B cell (primary cell): ENCODE data around the gene GUCA2B.

ENCODE experiments used
- CTCF ChIP-seq: fragments of 200-600 bp; IDR thresholded peaks from one replicate; pipeline ENCODE4 v1.8.0; 2022; ENCODE audit warnings: antibody characterized with exemption, mild to moderate bottlenecking
- EZH2 ChIP-seq: IDR thresholded peaks from 2 replicates; pipeline ENCODE4 v1.6.1; 2012; ENCODE audit warnings: borderline replicate concordance, low read depth, mild to moderate bottlenecking, moderate library complexity, low read length; ENCODE audit not compliant: insufficient read depth, poor library complexity, severe bottlenecking

GRCh38 chr1:42141978-42142377 is 11.2 kb upstream of the GUCA2B start:
- TF ChIP-seq CTCF (no peak), EZH2 (no peak)
